SK-N-SH (cell line): ENCODE data around the gene SKOR2. TPM values are rescaled to one million over a fixed set of nuclear protein-coding genes. Genes with fewer than 3 reads are reported as not detected.

ENCODE experiments used
- CTCF ChIA-PET: fragments of 300-600, 350-600 bp; formaldehyde crosslinking; extraction: SDS; loops from one replicate; lab custom pipeline; 2021; lab: Yijun Ruan, JAX
- POLR2A ChIA-PET: fragments of 350-600 bp; sonication (Branson Sonifier 250); formaldehyde crosslinking; extraction: SDS; loops from one replicate; lab custom pipeline; 2020; ENCODE audit warnings: antibody characterized with exemption, inconsistent platforms; lab: Yijun Ruan, JAX
- DNase-seq: peaks from one replicate; pipeline ENCODE4 v3.0.0; 2012
- H2AFZ ChIP-seq: fragments of 200-600 bp; sonication (generic); 2 replicates; pipeline ENCODE4 v1.8.1; 2016; ENCODE audit warnings: antibody characterized with exemption, mild to moderate bottlenecking, low read depth
- H3F3A ChIP-seq: fragments of 200-600 bp; sonication (generic); replicated peaks from 2 replicates; pipeline ENCODE3; 2016; ENCODE audit warnings: antibody characterized with exemption, mild to moderate bottlenecking; ENCODE audit not compliant: insufficient read depth
- H3K27ac ChIP-seq, 2 experiments: fragments of 200-500 bp in 1 of 2; fragments of 200-600 bp in 1 of 2; sonication (Bioruptor generic) in 1 of 2; sonication (generic), shearing (Covaris generic) in 1 of 2; 2 replicates each; pipeline versions ENCODE4 v1.5.1 to v1.6.1; 2014 to 2016; ENCODE audit warnings: low read depth in 2 of 2, inconsistent platforms in 1 of 2, low read length in 1 of 2, mild to moderate bottlenecking in 1 of 2, mixed read lengths in 1 of 2
- H3K27me3 ChIP-seq: fragments of 200-600 bp; sonication (generic), shearing (Covaris generic); 2 replicates; pipeline ENCODE4 v1.6.1; 2016; ENCODE audit warnings: mixed run types; ENCODE audit not compliant: insufficient read depth
- H3K36me3 ChIP-seq, 2 experiments: fragments of 200-500 bp in 1 of 2; fragments of 200-600 bp in 1 of 2; sonication (Bioruptor generic) in 1 of 2; sonication (generic) in 1 of 2; replicated peaks in 1 of 2; 2 replicates each; pipeline versions ENCODE3 to v1.5.1; 2014 to 2016; ENCODE audit warnings: low read length in 1 of 2, mild to moderate bottlenecking in 1 of 2; ENCODE audit not compliant: insufficient read depth in 2 of 2, control insufficient read depth in 1 of 2
- H3K4me1 ChIP-seq, 2 experiments: fragments of 200-500 bp in 1 of 2; fragments of 200-600 bp in 1 of 2; sonication (Bioruptor generic) in 1 of 2; sonication (generic), shearing (Covaris generic) in 1 of 2; 2 replicates each; pipeline versions ENCODE4 v1.5.1 to v1.6.1; 2014 to 2016; ENCODE audit warnings: low read depth in 1 of 2, low read length in 1 of 2, mixed run types in 1 of 2; ENCODE audit not compliant: insufficient read depth in 2 of 2, control insufficient read depth in 1 of 2
- H3K4me2 ChIP-seq: fragments of 200-600 bp; sonication (generic), shearing (Covaris generic); 2 replicates; pipeline ENCODE4 v1.6.1; 2017; ENCODE audit warnings: mixed run types
- H3K4me3 ChIP-seq, 2 experiments: fragments of 200-500 bp in 1 of 2; fragments of 200-600 bp in 1 of 2; sonication (Bioruptor generic) in 1 of 2; sonication (generic), shearing (Covaris generic) in 1 of 2; 2 replicates each; pipeline versions ENCODE4 v1.5.1 to v1.8.1; 2014 to 2016; ENCODE audit warnings: low read depth in 2 of 2, inconsistent platforms in 1 of 2, low read length in 1 of 2, mild to moderate bottlenecking in 1 of 2, mixed read lengths in 1 of 2, moderate library complexity in 1 of 2
- H3K79me2 ChIP-seq: fragments of 200-600 bp; sonication (generic); 2 replicates; pipeline ENCODE4 v1.8.1; 2017; ENCODE audit warnings: mild to moderate bottlenecking; ENCODE audit not compliant: insufficient read depth
- H3K9ac ChIP-seq: fragments of 200-600 bp; sonication (generic); 2 replicates; pipeline ENCODE4 v1.6.1; 2017; ENCODE audit warnings: mixed run types
- H3K9me2 ChIP-seq: fragments of 200-600 bp; sonication (generic); 2 replicates; pipeline ENCODE4 v1.6.1; 2017; ENCODE audit warnings: mixed run types
- H3K9me3 ChIP-seq: fragments of 200-600 bp; sonication (generic); 2 replicates; pipeline ENCODE4 v1.6.1; 2017; ENCODE audit warnings: mixed run types, mild to moderate bottlenecking, moderate library complexity
- H4K20me1 ChIP-seq: fragments of 200-600 bp; sonication (generic); 2 replicates; pipeline ENCODE4 v1.6.1; 2017; ENCODE audit warnings: mild to moderate bottlenecking, mixed run types; ENCODE audit not compliant: insufficient read depth
- CHD2 ChIP-seq: fragments of 150-350 bp; IDR thresholded peaks from 2 replicates; pipeline ENCODE4 v1.6.1; 2018; ENCODE audit warnings: low read length; ENCODE audit not compliant: partially characterized antibody
- CTCF ChIP-seq: fragments of 200-600 bp; sonication (generic); IDR thresholded peaks from 2 replicates; pipeline ENCODE4 v1.6.1; 2017; ENCODE audit warnings: antibody characterized with exemption, mild to moderate bottlenecking, moderate library complexity
- EP300 ChIP-seq, 2 experiments: IDR thresholded peaks; 2 replicates each; pipeline versions ENCODE4 v1.4.0 to v1.6.1; 2012; ENCODE audit warnings: borderline replicate concordance in 1 of 2, low read depth in 1 of 2, low read length in 1 of 2
- FOSL2 ChIP-seq: IDR thresholded peaks from 2 replicates; pipeline ENCODE4 v1.4.0; 2012; ENCODE audit warnings: low read depth, mild to moderate bottlenecking, moderate library complexity, borderline replicate concordance
- GABPA ChIP-seq: IDR thresholded peaks from 2 replicates; pipeline ENCODE4 v1.4.0; 2012; ENCODE audit warnings: low read depth, mild to moderate bottlenecking
- GATA2 ChIP-seq: sonication (generic); formaldehyde crosslinking; IDR thresholded peaks from 2 replicates; pipeline ENCODE4 v1.5.0; 2020; ENCODE audit warnings: mild to moderate bottlenecking, missing genetic modification reagents
- JUND ChIP-seq: IDR thresholded peaks from 2 replicates; pipeline ENCODE4 v1.4.0; 2012
- PBX3 ChIP-seq: IDR thresholded peaks from 2 replicates; pipeline ENCODE4; 2012
- RCOR1 ChIP-seq: fragments of 150-350 bp; IDR thresholded peaks from 2 replicates; pipeline ENCODE4 v1.6.1; 2017; ENCODE audit warnings: antibody characterized with exemption, low read length
- REST ChIP-seq: IDR thresholded peaks from 2 replicates; pipeline ENCODE4 v1.6.1; 2012; ENCODE audit warnings: mild to moderate bottlenecking, low read depth, low read length, moderate library complexity
- SIN3A ChIP-seq: IDR thresholded peaks from 2 replicates; pipeline ENCODE4 v1.6.1; 2012; ENCODE audit warnings: low read depth, mild to moderate bottlenecking, low read length, moderate library complexity, borderline replicate concordance
- SMC3 ChIP-seq: IDR thresholded peaks from 2 replicates; pipeline ENCODE4 v1.6.1; 2012; ENCODE audit warnings: low read depth, low read length, improper control_type of control experiment
- TAF1 ChIP-seq: IDR thresholded peaks from 2 replicates; pipeline ENCODE4 v1.6.1; 2012; ENCODE audit warnings: low read depth, mild to moderate bottlenecking, low read length, moderate library complexity, borderline replicate concordance
- TCF12 ChIP-seq: IDR thresholded peaks from 2 replicates; pipeline ENCODE4 v1.4.0; 2012
- USF2 ChIP-seq: fragments of 150-350 bp; IDR thresholded peaks from 2 replicates; pipeline ENCODE4 v1.6.1; 2017; ENCODE audit warnings: antibody characterized with exemption, low read length, low read depth, borderline replicate concordance
- ZBTB33 ChIP-seq: IDR thresholded peaks from 2 replicates; pipeline ENCODE4 v1.4.0; 2012; ENCODE audit warnings: low read depth, borderline replicate concordance
- whole genome bisulfite sequencing: methylation state at CpG from one replicate; pipeline ENCODE4 v1.1.6; 2017; ENCODE audit warnings: low lambda C conversion rate; 5-methylcytosine and 5-hydroxymethylcytosine counted together
- polyA plus RNA-seq, 3 experiments: library from polyadenylated mRNA; depleted of rRNA; stranded (reverse); fragments of >200 nt; gene quantifications; 2 replicates each; pipeline ENCODE4 v1.2.3, GENCODE V29; 2012

The SKOR2 gene
- polyA plus RNA-seq, 1 of the 3 experiments (the other 2 are of a cell fraction) = not detected

- ChIA-PET CTCF (interaction anchor here (0.5 to 9.6 kb wide), 23 partner anchors 9 to 978 kb away, joined by 3 to 135 read pairs (median 4); no protein-coding TSS in a partner anchor), POLR2A (no interaction called here)
- Histone ChIP-seq H3K27me3 (peaks cover 49% of the 10 kb centered on the region), H2AFZ (no peak overlapping the region), H3K4me2 (no peak overlapping the region), H3K36me3 (no peaks in the 10 kb centered on the region), H3K9me3 (0 out of 2 replicates have a peak, but pooled peaks cover 3% of the 10 kb centered on the region), H4K20me1 (no peaks in the 10 kb centered on the region), H3F3A (no peaks in the 10 kb centered on the region), H3K79me2 (no peaks in the 10 kb centered on the region), H3K27ac (no peak overlapping the region), H3K4me1 (peaks cover 0 to 7% of the 10 kb centered on the region in 2 experiments; a peak in 1 of 4 replicates), H3K9me2 (no peaks in the 10 kb centered on the region), H3K9ac (no peak overlapping the region), H3K4me3 (no peak overlapping the region)
- TF ChIP-seq EP300 (IDR thresholded peaks at IDR 0.05; ENCODE audit: borderline replicate concordance in 1 of 2, low read depth in 1 of 2, low read length in 1 of 2) (no peak), TCF12 (no peak), GABPA (no peak), SIN3A (no peak), REST (no peak), CTCF (no peak), ZBTB33 (no peak), FOSL2 (no peak), TAF1 (no peak), JUND (no peak), CHD2 (no peak), USF2 (no peak), GATA2 (CRISPR knock-in tag) (no peak), RCOR1 (no peak), PBX3 (no peak), SMC3 (no peak)
- no CpG with 5 or more reads among the region's 47 CpGs for whole genome bisulfite sequencing
- no peak for DNase-seq
Measured at GRCh38 chr18:47247036-47247415, 4.4 kb downstream of the SKOR2 start.
